HUES64 (cell line): ENCODE data around the gene LIN7B.
A peak's percentile ranks its signal among the peaks of the same experiment; 100 is the strongest.

Experiments
- H3K27ac ChIP-seq: 2 replicates; pipeline ENCODE4 v1.7.0; 2013; ENCODE audit warnings: low read depth, low read length, inconsistent platforms
- H3K27me3 ChIP-seq: 2 replicates; pipeline ENCODE4 v1.6.1; 2013; ENCODE audit warnings: mild to moderate bottlenecking, low read length; ENCODE audit not compliant: insufficient read depth
- H3K36me3 ChIP-seq: 2 replicates; pipeline ENCODE4 v1.6.1; 2013; ENCODE audit warnings: mild to moderate bottlenecking, low read length; ENCODE audit not compliant: insufficient read depth
- H3K4me1 ChIP-seq: 2 replicates; pipeline ENCODE4 v1.6.1; 2013; ENCODE audit warnings: mild to moderate bottlenecking, low read length, moderate library complexity; ENCODE audit not compliant: insufficient read depth
- H3K4me3 ChIP-seq: 2 replicates; pipeline ENCODE4 v1.5.1; 2013; ENCODE audit warnings: mild to moderate bottlenecking, low read length, moderate library complexity
- H3K9ac ChIP-seq: 2 replicates; pipeline ENCODE4 v1.6.1; 2013; ENCODE audit warnings: mild to moderate bottlenecking, low read depth, low read length
- H3K9me3 ChIP-seq: 2 replicates; pipeline ENCODE4 v1.6.1; 2013; ENCODE audit warnings: low read depth, low read length; ENCODE audit not compliant: insufficient read depth
- WGBS: fragments of 150-250, 120-280 bp; methylation state at CpG from one replicate; pipeline ENCODE4 v1.1.7; 2013; ENCODE audit warnings: missing lambda C conversion rate; 5-methylcytosine and 5-hydroxymethylcytosine counted together

LIN7B gene

GRCh38 chr19:49080392-49080791, 33.8 kb upstream of the LIN7B start:
- Histone ChIP-seq H3K9ac (no peak overlapping the region), H3K4me1 (no peaks in the 10 kb centered on the region), H3K27me3 (0 out of 2 replicates have a peak, but pooled peaks cover 4% of the 10 kb centered on the region), H3K9me3 (no peaks in the 10 kb centered on the region), H3K4me3 (no peak overlapping the region), H3K36me3 (no peaks in the 10 kb centered on the region), H3K27ac (no peak overlapping the region)
- WGBS = 90% methylated on average over 3 of the region's 4 CpGs

- no peak overlapping the region for H3K4me3 ChIP-seq
- no peaks in the 10 kb centered on the region for H3K9me3 ChIP-seq
- no peak overlapping the region for H3K9ac ChIP-seq
- H3K36me3 ChIP-seq = peaks cover 1% of the 10 kb centered on the region; the same call in 1 of the 2 replicates
- H3K27ac ChIP-seq = no peak overlapping the region
- H3K27me3 ChIP-seq = 0 out of 2 replicates have a peak, but pooled peaks cover 4% of the 10 kb centered on the region
- H3K4me1 ChIP-seq = peaks cover 1% of the 10 kb centered on the region
- 80% methylated on average over 1 of the region's 1 CpG for WGBS
These were observed 32.9 kb upstream of the LIN7B start for GRCh38 chr19:49081273-49081672.

- WGBS = 77% methylated on average over 26 of the region's 26 CpGs
- Histone ChIP-seq H3K36me3 (peaks cover 27% of the 10 kb centered on the region), H3K9me3 (no peaks in the 10 kb centered on the region), H3K27me3 (0 out of 2 replicates have a peak, but pooled peaks cover 4% of the 10 kb centered on the region), H3K27ac (no peak overlapping the region), H3K4me1 (peaks cover 3% of the 10 kb centered on the region), H3K9ac (peak overlapping the region; percentile 99), H3K4me3 (peak overlapping the region; percentile 99)
These were observed 29.8 kb upstream of the LIN7B start for GRCh38 chr19:49084206-49085019.

- Histone ChIP-seq H3K4me1 (peaks cover 3% of the 10 kb centered on the region), H3K36me3 (peaks cover 33% of the 10 kb centered on the region), H3K9ac (peak within 1 kb of the TSS; percentile 99), H3K27ac (peak within 1 kb of the TSS; percentile 98), H3K9me3 (no peaks in the 10 kb centered on the region), H3K27me3 (0 out of 2 replicates have a peak, but pooled peaks cover 1% of the 10 kb centered on the region), H3K4me3 (peak within 1 kb of the TSS; percentile 99)
- under 1% methylated on average over 89 of the region's 89 CpGs for WGBS
These were observed 28.9 kb upstream of the LIN7B start, which contains the start of gene SNRNP70 for GRCh38 chr19:49085020-49085867. TSS of gene SNRNP70 (plus strand) at chr19:49085451. CDS start at chr19:49086415, 964 bp downstream.

GRCh38 chr19:49085868-49086232, 28.3 kb upstream of the LIN7B start:
- Histone ChIP-seq H3K9ac (peak overlapping the region; percentile 99), H3K4me3 (peak overlapping the region; percentile 99), H3K9me3 (no peaks in the 10 kb centered on the region), H3K4me1 (peaks cover 3% of the 10 kb centered on the region), H3K27ac (peak overlapping the region; percentile 98), H3K36me3 (peaks cover 39% of the 10 kb centered on the region), H3K27me3 (no peaks in the 10 kb centered on the region)
- 3% methylated on average over 14 of the region's 14 CpGs for WGBS

GRCh38 chr19:49086296-49086695, 27.9 kb upstream of the LIN7B start:
- H3K27me3 ChIP-seq = no peaks in the 10 kb centered on the region
- peak overlapping the region; percentile 98; the same call in 1 of the 2 replicates for H3K27ac ChIP-seq
- peak overlapping the region; percentile 99 for H3K9ac ChIP-seq
- H3K4me3 ChIP-seq = peak overlapping the region; percentile 99
- H3K36me3 ChIP-seq = peaks cover 44% of the 10 kb centered on the region
- peaks cover 3% of the 10 kb centered on the region for H3K4me1 ChIP-seq
- no peaks in the 10 kb centered on the region for H3K9me3 ChIP-seq
- WGBS = 68% methylated on average over 11 of the region's 11 CpGs

- WGBS = 96% methylated on average over 17 of the region's 17 CpGs
- H3K9me3 ChIP-seq = no peaks in the 10 kb centered on the region
- H3K36me3 ChIP-seq = peaks cover 89% of the 10 kb centered on the region
- H3K9ac ChIP-seq = no peak overlapping the region
- H3K27ac ChIP-seq = no peak overlapping the region
- no peaks in the 10 kb centered on the region for H3K4me1 ChIP-seq
- H3K4me3 ChIP-seq = no peak overlapping the region
- no peaks in the 10 kb centered on the region for H3K27me3 ChIP-seq
These were observed 22.7 kb upstream of the LIN7B start for GRCh38 chr19:49091391-49092038.

- H3K9me3 ChIP-seq = no peaks in the 10 kb centered on the region
- H3K36me3 ChIP-seq = peaks cover 84% of the 10 kb centered on the region
- WGBS = 94% methylated on average over 6 of the region's 6 CpGs
- no peaks in the 10 kb centered on the region for H3K27me3 ChIP-seq
- no peak overlapping the region for H3K9ac ChIP-seq
- no peak overlapping the region for H3K4me3 ChIP-seq
- no peak overlapping the region for H3K27ac ChIP-seq
- H3K4me1 ChIP-seq = no peaks in the 10 kb centered on the region
These were observed 21.5 kb upstream of the LIN7B start for GRCh38 chr19:49092686-49093085.

GRCh38 chr19:49094505-49095482, 19.4 kb upstream of the LIN7B start:
- WGBS = 93% methylated on average over 23 of the region's 23 CpGs
- Histone ChIP-seq H3K27me3 (no peaks in the 10 kb centered on the region), H3K4me3 (no peak overlapping the region), H3K36me3 (peaks cover 89% of the 10 kb centered on the region), H3K4me1 (no peaks in the 10 kb centered on the region), H3K9me3 (no peaks in the 10 kb centered on the region), H3K9ac (no peak overlapping the region), H3K27ac (no peak overlapping the region; the same call in 1 of the 2 replicates)
